GM23338 (cell line): ENCODE results near the gene SLC35F2. TPM values are rescaled to one million over a fixed set of nuclear protein-coding genes. Genes with fewer than 3 reads are reported as not detected.

Source experiments
- ATAC-seq: fragments of 200-7000 bp; cut with Tn5 transposase; 3 replicates; pipeline ENCODE4 v1.9.1; 2020
- DNase-seq: peaks from one replicate; pipeline ENCODE4 v3.0.0-alpha.2; 2015; ENCODE audit warnings: low spot score
- H2AFZ ChIP-seq: fragments of 200-600 bp; sonication (generic); 2 replicates; pipeline ENCODE4 v1.8.0; 2016; ENCODE audit warnings: antibody characterized with exemption, mild to moderate bottlenecking, moderate library complexity
- H3F3A ChIP-seq: fragments of 200-600 bp; sonication (generic); replicated peaks from 2 replicates; pipeline ENCODE4 v1.8.0; 2017; ENCODE audit warnings: antibody characterized with exemption, mixed run types, low read depth
- H3K27ac ChIP-seq: fragments of 200-600 bp; sonication (generic); 2 replicates; pipeline ENCODE4 v1.6.1; 2016; ENCODE audit warnings: low read depth
- H3K27me3 ChIP-seq: fragments of 200-600 bp; sonication (generic); 2 replicates; pipeline ENCODE4 v1.8.0; 2016; ENCODE audit warnings: mild to moderate bottlenecking, mixed run types, moderate library complexity; ENCODE audit not compliant: insufficient read depth
- H3K36me3 ChIP-seq: fragments of 200-600 bp; sonication (generic); 2 replicates; pipeline ENCODE4 v1.8.0; 2016; ENCODE audit warnings: mild to moderate bottlenecking; ENCODE audit not compliant: insufficient read depth
- H3K4me1 ChIP-seq: fragments of 200-600 bp; sonication (generic); 2 replicates; pipeline ENCODE4 v1.8.0; 2016; ENCODE audit warnings: mild to moderate bottlenecking, moderate library complexity; ENCODE audit not compliant: insufficient read depth
- H3K4me2 ChIP-seq: fragments of 200-600 bp; sonication (generic); 2 replicates; pipeline ENCODE4 v1.7.1; 2017; ENCODE audit warnings: mixed run types
- H3K4me3 ChIP-seq: fragments of 200-600 bp; sonication (generic); 2 replicates; pipeline ENCODE4 v1.6.1; 2016; ENCODE audit warnings: mixed run types
- H3K79me2 ChIP-seq: fragments of 200-600 bp; sonication (generic); replicated peaks from 2 replicates; pipeline ENCODE4 v1.8.0; 2017; ENCODE audit warnings: mild to moderate bottlenecking; ENCODE audit not compliant: insufficient read depth
- H3K9me2 ChIP-seq: fragments of 200-600 bp; sonication (generic); 2 replicates; pipeline ENCODE4 v1.8.0; 2017; ENCODE audit not compliant: insufficient read depth
- H4K20me1 ChIP-seq: fragments of 200-600 bp; sonication (generic); replicated peaks from 2 replicates; pipeline ENCODE4 v1.8.0; 2017; ENCODE audit warnings: mild to moderate bottlenecking; ENCODE audit not compliant: insufficient read depth
- H3K27ac Mint-ChIP-seq: 2 replicates; pipeline ENCODE4 v1.8.0; 2020; ENCODE audit warnings: inconsistent platforms, mild to moderate bottlenecking, moderate library complexity, mixed read lengths
- H3K27me3 Mint-ChIP-seq: 3 replicates; pipeline ENCODE4 v1.8.0; 2022; ENCODE audit warnings: low read depth, mild to moderate bottlenecking, moderate library complexity, mixed read lengths, inconsistent platforms; ENCODE audit not compliant: insufficient read depth, poor library complexity
- H3K36me3 Mint-ChIP-seq: 3 replicates; pipeline ENCODE4 v1.8.0; 2021; ENCODE audit warnings: low read depth, mild to moderate bottlenecking, inconsistent platforms, moderate library complexity, mixed read lengths
- H3K4me1 Mint-ChIP-seq: 3 replicates; pipeline ENCODE4 v1.8.0; 2020; ENCODE audit warnings: mild to moderate bottlenecking, inconsistent platforms, mixed read lengths
- H3K4me3 Mint-ChIP-seq: 3 replicates; pipeline ENCODE4 v1.8.0; 2021; ENCODE audit warnings: moderate library complexity, mild to moderate bottlenecking, inconsistent platforms, mixed read lengths
- H3K9me3 Mint-ChIP-seq: 3 replicates; pipeline ENCODE4 v1.8.0; 2020; ENCODE audit warnings: moderate library complexity, mild to moderate bottlenecking, inconsistent platforms, mixed read lengths
- CTCF ChIP-seq, 2 experiments: fragments of 200-600 bp in 1 of 2; sonication (generic) in 1 of 2; conservative IDR thresholded peaks; 2 replicates each; pipeline versions ENCODE4 v1.5.1 to v1.6.1; 2016 to 2017; ENCODE audit warnings: antibody characterized with exemption in 2 of 2, low read depth in 2 of 2, mild to moderate bottlenecking in 2 of 2, moderate library complexity in 1 of 2
- ETS1 ChIP-seq: IDR thresholded peaks from 2 replicates; pipeline ENCODE4 v1.6.1; 2016; ENCODE audit warnings: antibody characterized with exemption
- EZH2 ChIP-seq: fragments of 200-600 bp; sonication (generic); IDR thresholded peaks from one replicate; pipeline ENCODE4 v1.8.0; 2017; ENCODE audit warnings: antibody characterized with exemption, mild to moderate bottlenecking, low read depth; ENCODE audit not compliant: unreplicated experiment
- NANOG ChIP-seq: IDR thresholded peaks from 2 replicates; pipeline ENCODE4 v1.6.1; 2016; ENCODE audit warnings: antibody characterized with exemption, borderline replicate concordance
- POLR2AphosphoS5 ChIP-seq: IDR thresholded peaks from 2 replicates; pipeline ENCODE4 v1.6.1; 2016; ENCODE audit warnings: antibody characterized with exemption, low read depth
- REST ChIP-seq: IDR thresholded peaks from one replicate; pipeline ENCODE4 v1.6.1; 2018; ENCODE audit warnings: antibody characterized with exemption; ENCODE audit not compliant: unreplicated experiment
- ZNF114 ChIP-seq: fragments of 250-450 bp; sonication (Bioruptor Pico); IDR thresholded peaks from 2 replicates; pipeline ENCODE4 v1.5.0; 2020; ENCODE audit warnings: mild to moderate bottlenecking, moderate library complexity
- ZNF331 ChIP-seq: fragments of 250-450 bp; sonication (Bioruptor Pico); IDR thresholded peaks from 2 replicates; pipeline ENCODE4 v1.5.0; 2020; ENCODE audit warnings: low read depth, mild to moderate bottlenecking, moderate library complexity
- ZNF462 ChIP-seq: fragments of 250-450 bp; sonication (Bioruptor Pico); IDR thresholded peaks from 2 replicates; pipeline ENCODE4 v1.5.0; 2020; ENCODE audit warnings: mild to moderate bottlenecking, moderate library complexity
- polyA plus RNA-seq: library from polyadenylated mRNA; unstranded; fragments of >200 nt; fragmentation: Nextera tagmentation; extraction: Ambion mirVana; gene quantifications from 2 replicates; pipeline ENCODE4 v1.2.1, GENCODE V29; 2016
- total RNA-seq: library from RNA; depleted of rRNA; stranded (reverse); fragments of >200 nt; shearing (Covaris generic); gene quantifications from 2 replicates; pipeline ENCODE4 v1.2.3, GENCODE V29; 2014

The SLC35F2 gene
- total and polyA plus RNA-seq, 2 experiments from 2014 or later = 25.2 to 32.5 TPM

GRCh38 chr11:107844041-107844440 is 14.5 kb downstream of the SLC35F2 start:
- DNase-seq (no peak), ATAC-seq (no peak)
- Histone ChIP-seq H3K36me3 (no peaks in the 10 kb centered on the region), H3K9me2 (no peaks in the 10 kb centered on the region), H3K4me2 (no peak overlapping the region), H3K4me3 (no peak overlapping the region), H2AFZ (no peak overlapping the region), H3K27ac (no peak overlapping the region), H3K27me3 (no peaks in the 10 kb centered on the region), H3K4me1 (0 out of 2 replicates have a peak, but pooled peaks cover 3% of the 10 kb centered on the region), H4K20me1 (peaks cover 7% of the 10 kb centered on the region), H3F3A (no peaks in the 10 kb centered on the region), H3K79me2 (peaks cover 58% of the 10 kb centered on the region)
- Mint-ChIP-seq H3K4me1 (peaks cover 16% of the 10 kb centered on the region), H3K36me3 (no peaks in the 10 kb centered on the region; the same call in 2 of the 3 replicates), H3K27ac (no peak overlapping the region), H3K4me3 (no peak overlapping the region), H3K9me3 (no peaks in the 10 kb centered on the region), H3K27me3 (no peaks in the 10 kb centered on the region)
- TF ChIP-seq CTCF (conservative IDR thresholded peaks at IDR 0.05; ENCODE audit: low read depth in 2 of 2) = no peak
- no peak for TF ChIP-seq ZNF114
- no peak for TF ChIP-seq REST
- no peak for TF ChIP-seq ZNF331 (CRISPR knock-in tag)
- no peak for TF ChIP-seq POLR2AphosphoS5
- TF ChIP-seq ZNF462 (CRISPR knock-in tag) = no peak
- TF ChIP-seq ETS1 = no peak
- no peak for TF ChIP-seq EZH2
- no peak for TF ChIP-seq NANOG
